BLaER1 (cell line): Measurements from ENCODE around the gene TRANK1.

Source experiments
- H3K27ac ChIP-seq: shearing (Covaris generic); formaldehyde crosslinking; 2 replicates; pipeline ENCODE4 v1.8.1; 2022
- H3K27me3 ChIP-seq: shearing (Covaris generic); formaldehyde crosslinking; 2 replicates; pipeline ENCODE4 v1.8.1; 2022
- H3K36me3 ChIP-seq: shearing (Covaris generic); formaldehyde crosslinking; 2 replicates; pipeline ENCODE4 v1.8.1; 2022
- H3K4me1 ChIP-seq: shearing (Covaris generic); formaldehyde crosslinking; 2 replicates; pipeline ENCODE4 v1.8.1; 2022
- H3K4me2 ChIP-seq: shearing (Covaris generic); formaldehyde crosslinking; 2 replicates; pipeline ENCODE4 v1.8.1; 2022
- H3K4me3 ChIP-seq: shearing (Covaris generic); formaldehyde crosslinking; 2 replicates; pipeline ENCODE4 v1.8.1; 2022
- H3K9ac ChIP-seq: shearing (Covaris generic); formaldehyde crosslinking; 2 replicates; pipeline ENCODE4 v1.8.1; 2022
- H3K9me3 ChIP-seq: shearing (Covaris generic); formaldehyde crosslinking; 2 replicates; pipeline ENCODE4 v1.8.1; 2022
- H4K20me1 ChIP-seq: shearing (Covaris generic); formaldehyde crosslinking; 2 replicates; pipeline ENCODE4 v1.8.1; 2022
- Cebpa-rat ChIP-seq: shearing (Covaris generic); IDR thresholded peaks from 2 replicates; pipeline ENCODE4 v1.8.1; 2022

The TRANK1 gene

GRCh38 chr3:36814776-36815175 lies 130.1 kb downstream of the TRANK1 start:
- no peaks in the 10 kb centered on the region for H3K4me1 ChIP-seq
- no peak overlapping the region for H3K9ac ChIP-seq
- H4K20me1 ChIP-seq = no peaks in the 10 kb centered on the region
- H3K27ac ChIP-seq = no peak overlapping the region
- no peaks in the 10 kb centered on the region for H3K36me3 ChIP-seq
- H3K4me2 ChIP-seq = no peak overlapping the region
- H3K9me3 ChIP-seq = no peaks in the 10 kb centered on the region
- TF ChIP-seq Cebpa-rat = no peak
- no peaks in the 10 kb centered on the region for H3K27me3 ChIP-seq
- no peak overlapping the region for H3K4me3 ChIP-seq

GRCh38 chr3:36814066-36814717 lies 130.7 kb downstream of the TRANK1 start:
- no peak overlapping the region for H3K4me2 ChIP-seq
- H3K36me3 ChIP-seq = no peaks in the 10 kb centered on the region
- no peaks in the 10 kb centered on the region for H3K4me1 ChIP-seq
- no peaks in the 10 kb centered on the region for H3K27me3 ChIP-seq
- no peak overlapping the region for H3K4me3 ChIP-seq
- no peak for TF ChIP-seq Cebpa-rat
- H4K20me1 ChIP-seq = no peaks in the 10 kb centered on the region
- H3K9ac ChIP-seq = no peak overlapping the region
- H3K27ac ChIP-seq = no peak overlapping the region
- H3K9me3 ChIP-seq = no peaks in the 10 kb centered on the region

- no peak overlapping the region for H3K4me2 ChIP-seq
- H3K4me3 ChIP-seq = no peak overlapping the region
- H3K9me3 ChIP-seq = no peaks in the 10 kb centered on the region
- H3K27me3 ChIP-seq = no peaks in the 10 kb centered on the region
- no peak overlapping the region for H3K27ac ChIP-seq
- H4K20me1 ChIP-seq = no peaks in the 10 kb centered on the region
- no peaks in the 10 kb centered on the region for H3K4me1 ChIP-seq
- no peak overlapping the region for H3K9ac ChIP-seq
- H3K36me3 ChIP-seq = no peaks in the 10 kb centered on the region
- TF ChIP-seq Cebpa-rat = no peak
Observed at GRCh38 chr3:36813305-36813704, 131.5 kb downstream of the TRANK1 start.

- no peaks in the 10 kb centered on the region for H3K36me3 ChIP-seq
- no peak overlapping the region for H3K4me2 ChIP-seq
- no peaks in the 10 kb centered on the region for H3K27me3 ChIP-seq
- no peak overlapping the region for H3K27ac ChIP-seq
- TF ChIP-seq Cebpa-rat = no peak
- H3K4me3 ChIP-seq = no peak overlapping the region
- H3K4me1 ChIP-seq = no peaks in the 10 kb centered on the region
- no peak overlapping the region for H3K9ac ChIP-seq
- H3K9me3 ChIP-seq = no peaks in the 10 kb centered on the region
- no peaks in the 10 kb centered on the region for H4K20me1 ChIP-seq
Observed at GRCh38 chr3:36812240-36812639, 132.6 kb downstream of the TRANK1 start.

- no peak for TF ChIP-seq Cebpa-rat
- Histone ChIP-seq H3K36me3 (no peaks in the 10 kb centered on the region), H4K20me1 (no peaks in the 10 kb centered on the region), H3K27me3 (no peaks in the 10 kb centered on the region), H3K9me3 (no peaks in the 10 kb centered on the region), H3K4me3 (no peak overlapping the region), H3K4me2 (no peak overlapping the region), H3K9ac (no peak overlapping the region), H3K27ac (no peak overlapping the region), H3K4me1 (no peaks in the 10 kb centered on the region)
Observed at GRCh38 chr3:36811768-36812167, 133.1 kb downstream of the TRANK1 start.

GRCh38 chr3:36804295-36805055 lies 140.4 kb downstream of the TRANK1 start:
- peaks cover 7% of the 10 kb centered on the region for H3K4me1 ChIP-seq
- H3K4me2 ChIP-seq = peak overlapping the region; percentile 31; the same call in 1 of the 2 replicates
- H3K9ac ChIP-seq = no peak overlapping the region
- TF ChIP-seq Cebpa-rat = no peak
- no peaks in the 10 kb centered on the region for H4K20me1 ChIP-seq
- H3K9me3 ChIP-seq = peaks cover 21% of the 10 kb centered on the region
- H3K36me3 ChIP-seq = no peaks in the 10 kb centered on the region
- no peak overlapping the region for H3K4me3 ChIP-seq
- no peak overlapping the region for H3K27ac ChIP-seq
- H3K27me3 ChIP-seq = no peaks in the 10 kb centered on the region

GRCh38 chr3:36803091-36803791 lies 141.6 kb downstream of the TRANK1 start:
- H4K20me1 ChIP-seq = no peaks in the 10 kb centered on the region
- H3K27me3 ChIP-seq = no peaks in the 10 kb centered on the region
- H3K4me3 ChIP-seq = no peak overlapping the region
- H3K27ac ChIP-seq = no peak overlapping the region
- no peak for TF ChIP-seq Cebpa-rat
- H3K9ac ChIP-seq = no peak overlapping the region
- H3K4me2 ChIP-seq = no peak overlapping the region
- peaks cover 7% of the 10 kb centered on the region for H3K4me1 ChIP-seq
- peaks cover 21% of the 10 kb centered on the region for H3K9me3 ChIP-seq
- no peaks in the 10 kb centered on the region for H3K36me3 ChIP-seq

- no peak for TF ChIP-seq Cebpa-rat
- no peak overlapping the region for H3K9ac ChIP-seq
- no peaks in the 10 kb centered on the region for H3K36me3 ChIP-seq
- H3K4me2 ChIP-seq = no peak overlapping the region
- no peaks in the 10 kb centered on the region for H3K27me3 ChIP-seq
- peaks cover 11% of the 10 kb centered on the region for H3K9me3 ChIP-seq
- H4K20me1 ChIP-seq = no peaks in the 10 kb centered on the region
- peaks cover 7% of the 10 kb centered on the region for H3K4me1 ChIP-seq
- H3K4me3 ChIP-seq = no peak overlapping the region
- no peak overlapping the region for H3K27ac ChIP-seq
Observed at GRCh38 chr3:36800533-36801116, 144.2 kb downstream of the TRANK1 start.

GRCh38 chr3:36796881-36797280 lies 148.0 kb downstream of the TRANK1 start:
- Histone ChIP-seq H3K4me2 (no peak overlapping the region), H4K20me1 (no peaks in the 10 kb centered on the region), H3K27me3 (no peaks in the 10 kb centered on the region), H3K9me3 (no peaks in the 10 kb centered on the region), H3K27ac (no peak overlapping the region), H3K4me1 (no peaks in the 10 kb centered on the region), H3K9ac (no peak overlapping the region), H3K4me3 (no peak overlapping the region), H3K36me3 (no peaks in the 10 kb centered on the region)
- no peak for TF ChIP-seq Cebpa-rat

GRCh38 chr3:36796161-36796560 lies 148.7 kb downstream of the TRANK1 start:
- H3K36me3 ChIP-seq = no peaks in the 10 kb centered on the region
- no peaks in the 10 kb centered on the region for H3K27me3 ChIP-seq
- H3K4me3 ChIP-seq = no peak overlapping the region
- H4K20me1 ChIP-seq = no peaks in the 10 kb centered on the region
- no peak overlapping the region for H3K4me2 ChIP-seq
- no peaks in the 10 kb centered on the region for H3K9me3 ChIP-seq
- no peaks in the 10 kb centered on the region for H3K4me1 ChIP-seq
- no peak for TF ChIP-seq Cebpa-rat
- no peak overlapping the region for H3K27ac ChIP-seq
- H3K9ac ChIP-seq = no peak overlapping the region
